ENCODE measurements around the gene LMBR1.
A peak's percentile ranks its signal among the peaks of the same experiment; 100 is the strongest.
"Not testable (repeated sequence)": the region's sequence is repeated elsewhere in the genome, so short reads cannot be mapped to it uniquely, and the experiment has no call there.

LMBR1 gene

DNA sequence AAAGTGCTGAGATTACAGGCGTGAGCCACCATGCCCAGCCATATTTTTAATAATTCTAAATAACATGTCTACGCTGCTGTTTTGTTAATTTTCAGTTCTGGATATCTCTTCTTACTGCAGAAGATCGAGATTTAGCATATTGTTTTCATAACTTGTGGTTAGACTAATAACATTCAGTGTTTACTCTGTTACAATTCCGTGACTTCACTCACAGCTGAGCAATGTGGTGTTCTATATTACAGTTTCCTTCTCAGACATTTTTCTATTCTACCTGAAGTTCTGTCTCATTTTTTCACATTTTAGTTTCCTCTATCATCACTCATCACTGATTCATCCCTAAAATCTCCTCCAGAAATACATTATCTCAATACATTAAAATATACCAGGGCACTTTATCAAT, 241.5 kb downstream of the LMBR1 start:
- no peak for DNase-seq

DNA sequence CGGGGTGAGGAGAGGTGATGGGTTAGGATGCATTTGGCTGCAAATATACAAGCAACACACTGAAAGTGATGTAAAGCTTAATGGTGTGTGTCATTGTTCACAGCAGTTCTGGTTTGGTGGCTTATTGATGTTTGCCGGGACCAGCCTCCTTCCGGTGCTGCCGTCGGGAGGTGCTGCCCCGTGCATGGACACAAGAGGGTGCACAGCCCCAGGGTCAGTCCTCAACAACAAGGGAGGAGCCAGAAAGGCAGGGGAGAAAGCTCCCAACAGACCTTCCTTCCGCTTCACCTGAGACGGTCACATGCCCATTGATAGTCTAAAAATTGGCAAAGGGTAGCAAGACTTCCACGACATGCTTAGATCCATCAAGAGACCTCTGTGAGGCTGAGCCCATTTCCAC, 242.9 kb downstream of the LMBR1 start:
- peak in 1 of 2 donors; percentile 2 for DNase-seq

DNA sequence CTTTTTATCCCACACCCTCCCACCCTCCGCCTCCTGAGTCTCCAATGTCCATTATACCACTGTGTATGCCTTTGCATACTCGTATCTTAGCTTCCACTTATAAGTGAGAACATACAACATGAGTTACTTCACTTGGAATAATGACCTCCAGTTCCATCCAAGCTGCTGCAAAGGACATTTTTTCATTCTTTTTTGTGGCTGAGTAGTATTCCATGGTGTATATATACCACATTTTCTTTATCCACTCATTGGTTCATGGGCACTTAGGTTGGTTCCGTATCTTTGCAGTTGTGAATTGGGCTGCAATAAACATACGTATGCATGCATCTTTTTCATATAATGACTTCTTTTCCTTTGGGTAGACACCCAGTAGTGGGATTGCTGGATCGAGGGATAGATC, 245.7 kb downstream of the LMBR1 start:
- DNase-seq = not testable (repeated sequence)

DNA sequence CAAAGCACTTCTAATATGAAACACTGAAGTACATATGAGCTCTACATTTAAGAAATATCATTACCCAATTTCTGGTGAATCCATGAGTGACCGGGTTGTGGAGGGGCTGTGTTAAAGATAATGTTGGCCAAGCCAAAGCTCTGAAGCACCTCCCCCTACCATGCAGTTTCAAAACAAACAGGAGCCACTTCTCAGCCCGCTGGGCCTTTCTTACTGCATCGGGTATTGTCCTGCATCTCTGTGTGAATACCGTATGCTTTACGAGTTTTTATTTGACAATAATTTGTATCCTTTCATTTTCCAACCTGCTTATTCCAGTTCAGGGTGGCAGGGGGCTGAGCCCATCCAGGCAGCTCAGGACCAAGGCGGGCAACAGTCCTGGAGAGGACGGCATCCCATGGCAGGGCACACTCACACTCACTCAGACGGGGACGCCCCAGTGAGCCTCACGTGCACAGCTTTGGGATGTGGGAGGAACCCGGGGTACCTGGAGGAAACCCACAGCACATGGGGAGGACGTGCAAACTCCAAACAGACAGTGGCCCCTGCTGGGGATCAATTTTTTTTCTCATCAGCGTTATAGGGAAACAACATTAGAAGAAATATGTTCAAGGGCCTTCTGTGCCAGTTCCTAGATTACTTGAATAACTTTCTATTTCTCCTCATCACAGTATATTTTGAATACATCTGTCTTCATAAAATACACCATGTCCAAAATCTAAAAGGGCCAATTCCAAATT, 250.5 kb downstream of the LMBR1 start:
- DNase-seq = no peak

DNA sequence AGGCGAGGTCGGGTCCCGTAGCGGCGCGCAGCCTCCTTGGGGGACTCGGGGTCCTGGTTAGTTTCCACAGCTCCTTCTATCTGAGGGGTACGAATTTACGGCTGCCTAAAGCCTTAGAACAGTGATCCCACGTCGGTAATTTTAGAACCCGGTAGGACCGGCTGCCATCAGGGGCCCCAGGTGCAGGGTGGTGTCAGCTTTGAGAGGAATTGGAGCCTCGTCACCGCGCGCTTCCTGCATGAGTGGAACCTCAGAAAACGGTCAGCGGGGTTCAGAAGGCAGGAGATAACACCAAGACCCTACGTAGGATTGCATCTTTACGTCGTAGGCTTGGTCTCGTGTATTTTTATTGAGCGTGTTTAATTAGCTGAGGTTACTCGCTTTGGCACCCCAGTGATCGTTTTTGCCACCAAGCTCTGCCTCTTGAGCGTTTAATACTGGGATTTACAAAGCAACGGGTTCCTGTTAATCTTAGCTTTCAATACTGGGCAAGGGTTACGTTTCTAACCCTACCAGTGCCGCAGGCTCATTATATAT, 252.0 kb downstream of the LMBR1 start:
- DNase-seq = peak; percentile 8 to 12

DNA sequence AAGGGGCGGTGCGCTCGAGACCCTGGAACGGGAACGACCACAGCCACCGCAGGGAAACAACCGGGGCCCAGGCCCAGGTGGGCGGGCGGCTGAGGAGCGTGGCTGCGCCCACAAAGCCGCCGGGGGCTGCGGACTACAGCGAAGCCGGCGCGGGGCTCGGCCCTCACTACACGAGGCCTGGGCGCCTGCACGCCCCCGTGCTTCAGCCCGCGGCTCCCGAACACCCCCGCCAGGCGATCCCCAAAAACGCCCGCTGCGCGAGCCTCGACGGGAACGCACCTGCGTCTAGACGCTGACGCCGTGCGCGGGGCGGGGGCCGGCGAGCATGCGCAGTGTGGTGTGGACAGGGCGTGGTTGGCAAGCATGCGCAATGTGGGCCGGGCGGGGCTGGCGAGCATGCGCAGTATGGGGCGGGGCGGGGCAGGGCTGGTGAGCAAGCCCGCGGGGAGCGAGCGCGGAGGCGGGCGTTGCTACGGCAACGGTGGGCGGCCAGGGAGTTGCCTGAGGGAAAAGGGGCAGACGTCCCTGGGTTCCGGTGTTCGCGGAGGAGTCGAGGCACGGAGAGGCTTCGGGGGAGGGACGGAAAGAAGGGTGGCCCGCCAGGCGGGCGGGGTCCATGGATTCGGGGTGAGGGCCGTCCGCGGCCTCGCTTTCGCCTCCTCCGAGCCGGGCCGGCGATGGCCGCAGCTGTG, 252.6 kb downstream of the LMBR1 start, which contains the start of gene RNF32:
RNF32 (plus strand) TSS at position 518 of the 692 bp plus-strand sequence. CDS start 3,104 bp downstream, outside the sequence.
- DNase-seq = peak; percentile 88 to 98

DNA sequence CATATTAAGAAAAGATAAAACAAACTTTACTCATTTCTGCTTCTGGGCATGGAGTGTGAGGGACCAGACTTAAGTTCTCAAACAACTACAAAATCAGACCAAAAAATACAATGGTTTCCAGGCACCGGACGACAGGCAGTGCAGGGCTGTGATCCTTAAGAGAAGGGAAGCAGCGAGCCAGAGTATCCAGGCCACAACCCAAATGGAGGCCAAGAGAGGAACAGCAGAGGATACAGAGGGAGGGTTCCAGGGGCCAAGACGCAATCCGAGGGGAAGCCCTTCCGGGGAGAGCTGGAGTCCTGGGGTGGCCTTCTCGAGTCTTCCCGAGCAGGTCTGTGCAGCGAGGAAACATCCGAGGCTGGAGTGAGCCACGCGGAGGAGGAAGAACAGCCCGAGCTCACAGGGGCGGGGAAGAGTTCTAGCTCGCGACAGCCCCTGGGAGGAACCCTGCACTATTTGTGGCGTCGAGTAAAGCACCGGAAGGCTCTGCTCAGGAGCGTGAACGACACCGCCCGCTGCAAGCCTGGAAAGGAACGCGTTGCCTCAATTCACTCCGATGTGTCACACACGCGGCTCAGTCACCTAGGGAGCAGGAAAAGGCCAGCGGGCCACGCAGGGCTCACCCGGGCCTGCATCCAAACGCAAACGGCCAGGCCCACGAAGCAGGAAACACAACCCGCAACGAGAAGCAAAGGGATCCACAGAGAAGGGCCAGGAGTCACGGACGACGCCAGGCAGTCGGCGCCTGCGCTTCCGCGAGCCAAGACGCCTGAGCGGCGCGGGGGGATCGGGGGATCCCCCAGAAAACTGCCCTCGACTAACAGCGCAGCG, 253.3 kb downstream of the LMBR1 start:
- DNase-seq = peak in 1 of 2 donors; percentile 2

DNA sequence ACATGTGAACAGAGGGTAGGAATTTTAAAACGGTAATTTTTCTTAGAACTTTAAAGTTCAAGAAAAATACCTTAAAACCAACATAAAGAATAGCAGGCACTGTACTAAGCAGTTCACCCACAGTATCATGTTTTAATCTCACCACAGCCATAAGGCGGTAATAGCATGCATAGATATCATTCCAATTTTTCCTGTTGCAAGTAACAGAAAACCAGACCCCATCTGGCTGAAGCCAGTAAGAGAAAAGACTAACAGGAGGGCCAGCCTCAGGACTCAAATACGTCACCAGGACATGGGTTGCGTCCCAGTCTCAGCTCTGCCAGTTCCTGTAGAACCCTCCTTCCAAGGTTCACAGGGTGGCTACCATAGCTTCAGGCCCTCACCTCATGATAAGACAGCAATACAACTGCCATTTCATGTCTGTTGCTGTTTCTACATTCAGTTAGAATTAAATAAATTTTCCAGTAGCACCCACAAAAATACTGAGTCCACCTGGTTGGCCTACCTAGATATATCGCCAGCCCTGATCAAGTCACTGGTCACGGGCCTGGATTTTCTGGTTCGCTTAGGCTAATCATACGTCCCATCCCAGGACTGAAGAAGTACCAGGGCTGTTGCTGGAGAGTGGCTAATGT, 254.4 kb downstream of the LMBR1 start:
- DNase-seq = no peak

DNA sequence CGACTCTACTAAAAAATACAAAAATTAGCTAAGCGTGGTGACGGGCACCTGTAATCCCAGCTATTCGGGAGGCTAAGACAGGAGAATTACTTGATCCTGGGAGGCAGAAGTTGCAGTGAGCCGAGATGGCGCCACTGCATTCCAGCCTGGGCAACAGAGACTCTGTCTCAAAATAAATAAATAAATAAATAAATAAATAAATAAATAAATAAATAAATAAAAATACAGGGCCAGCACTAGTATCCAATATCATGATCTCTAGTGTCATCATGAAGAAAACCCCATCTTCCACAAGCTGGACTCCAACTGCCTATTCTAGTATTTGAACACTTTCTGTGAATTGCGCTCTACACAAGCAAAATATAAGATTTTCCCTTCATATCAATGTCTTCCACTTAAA, 255.9 kb downstream of the LMBR1 start:
- not testable (repeated sequence) for DNase-seq

DNA sequence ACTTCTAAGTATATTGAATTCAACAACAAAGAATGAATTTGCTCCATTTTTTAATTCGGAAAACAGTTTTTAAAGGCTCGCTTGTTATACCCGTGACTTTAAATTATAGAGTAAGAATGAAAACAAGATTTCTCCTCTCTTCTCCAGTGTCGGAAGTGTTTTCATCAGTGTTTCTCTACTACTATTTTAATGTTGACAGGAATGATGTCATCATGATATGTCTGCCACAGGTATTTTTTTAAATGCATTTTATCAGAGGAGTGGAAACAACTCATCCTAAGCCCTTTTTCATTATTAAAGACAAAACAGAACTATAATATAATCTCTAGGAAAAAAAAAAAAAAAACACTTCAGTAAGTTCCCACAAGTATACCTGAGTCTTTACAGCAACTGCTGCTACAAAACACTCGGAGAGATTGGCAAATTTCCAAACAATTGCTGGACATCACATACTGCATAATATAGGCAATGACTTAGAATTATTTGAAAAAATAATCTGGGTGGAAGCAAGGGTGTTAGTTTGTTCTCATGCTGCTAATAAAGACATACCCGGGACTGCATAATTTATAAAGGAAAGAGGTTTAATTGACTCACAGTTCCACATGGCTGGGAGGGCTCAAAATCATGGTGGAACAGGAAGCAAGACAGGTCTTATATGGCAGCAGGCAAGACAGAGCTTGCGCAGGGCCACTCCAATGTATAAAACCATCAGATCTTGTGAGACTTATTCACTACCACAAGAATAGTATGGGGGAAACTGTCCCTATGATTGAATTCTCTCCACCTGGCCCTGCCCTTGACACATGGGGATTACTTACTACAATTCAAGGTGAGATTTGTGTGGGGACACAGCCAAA, 257.2 kb downstream of the LMBR1 start:
- DNase-seq = no peak

DNA sequence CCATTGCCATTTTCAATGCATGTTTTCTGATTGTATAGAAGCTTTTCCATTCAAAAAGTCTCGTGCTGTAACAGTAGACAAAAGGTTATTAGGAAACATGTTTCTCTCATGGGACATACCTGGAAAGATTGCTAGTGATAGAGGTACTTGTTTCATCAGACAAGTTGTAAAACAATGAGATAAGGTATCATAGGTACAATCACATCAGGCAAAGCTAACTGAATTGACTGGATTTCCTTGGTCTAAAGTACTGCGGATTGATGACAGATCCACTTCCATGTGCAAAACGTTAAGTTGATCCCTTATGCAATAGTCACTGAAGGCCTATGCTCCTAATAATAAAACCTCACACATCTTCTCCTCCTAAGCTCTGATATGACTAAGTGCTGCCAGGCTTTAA, 258.9 kb downstream of the LMBR1 start:
- no peak for DNase-seq

DNA sequence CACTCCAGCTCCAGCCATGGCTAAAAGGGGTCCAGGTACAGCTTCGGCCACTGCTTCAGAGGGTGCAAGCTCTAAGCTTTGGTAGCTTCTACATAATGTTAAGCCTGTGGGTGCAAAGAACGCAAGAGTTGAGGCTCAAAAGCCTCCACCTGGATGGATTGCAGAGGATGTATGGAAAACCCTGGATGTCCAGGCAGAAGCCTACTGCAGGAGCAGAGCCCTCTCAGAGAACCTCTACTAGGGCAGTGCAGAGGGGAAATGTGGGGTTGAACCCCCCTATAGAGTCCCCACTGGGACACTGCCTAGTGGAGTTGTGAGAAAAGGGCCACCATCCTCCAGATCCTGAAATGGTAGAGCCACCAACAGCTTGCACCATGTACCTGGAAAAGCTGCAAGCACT, 263.1 kb downstream of the LMBR1 start:
- DNase-seq = no peak

DNA sequence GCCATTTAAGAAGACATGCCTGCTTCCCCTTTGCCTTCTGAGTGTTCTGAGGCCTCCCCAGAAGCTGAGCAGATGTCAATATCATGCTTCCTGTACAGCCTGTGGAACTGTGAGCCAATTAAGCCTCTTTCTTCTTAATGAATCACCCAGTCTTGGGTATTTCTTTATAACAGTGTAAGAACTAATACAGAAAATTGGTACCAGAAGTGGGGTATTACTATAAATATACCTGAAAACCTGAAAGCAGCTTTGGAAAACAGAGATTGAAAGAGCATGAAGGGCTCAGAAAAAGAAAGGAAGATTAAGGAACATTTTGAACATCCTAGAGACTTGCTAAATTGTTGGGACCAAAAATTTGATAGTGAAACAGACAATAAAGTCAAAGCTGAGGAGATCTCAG, 264.4 kb downstream of the LMBR1 start:
- DNase-seq = no peak

Data from inflammatory macrophage treated with lipopolysaccharide for 1 hour (primary cell).